ENCODE data around the gene GRM3. TPM values are rescaled to one million over a fixed set of nuclear protein-coding genes. Genes with fewer than 3 reads are reported as not detected.
A peak's percentile ranks its signal among the peaks of the same experiment; 100 is the strongest.
"Not testable (repeated sequence)": the region's sequence is repeated elsewhere in the genome, so short reads cannot be mapped to it uniquely, and the experiment has no call there.

The GRM3 gene
- total and polyA plus RNA-seq, 4 donors = 0.17 TPM; not detected in 3

DNA sequence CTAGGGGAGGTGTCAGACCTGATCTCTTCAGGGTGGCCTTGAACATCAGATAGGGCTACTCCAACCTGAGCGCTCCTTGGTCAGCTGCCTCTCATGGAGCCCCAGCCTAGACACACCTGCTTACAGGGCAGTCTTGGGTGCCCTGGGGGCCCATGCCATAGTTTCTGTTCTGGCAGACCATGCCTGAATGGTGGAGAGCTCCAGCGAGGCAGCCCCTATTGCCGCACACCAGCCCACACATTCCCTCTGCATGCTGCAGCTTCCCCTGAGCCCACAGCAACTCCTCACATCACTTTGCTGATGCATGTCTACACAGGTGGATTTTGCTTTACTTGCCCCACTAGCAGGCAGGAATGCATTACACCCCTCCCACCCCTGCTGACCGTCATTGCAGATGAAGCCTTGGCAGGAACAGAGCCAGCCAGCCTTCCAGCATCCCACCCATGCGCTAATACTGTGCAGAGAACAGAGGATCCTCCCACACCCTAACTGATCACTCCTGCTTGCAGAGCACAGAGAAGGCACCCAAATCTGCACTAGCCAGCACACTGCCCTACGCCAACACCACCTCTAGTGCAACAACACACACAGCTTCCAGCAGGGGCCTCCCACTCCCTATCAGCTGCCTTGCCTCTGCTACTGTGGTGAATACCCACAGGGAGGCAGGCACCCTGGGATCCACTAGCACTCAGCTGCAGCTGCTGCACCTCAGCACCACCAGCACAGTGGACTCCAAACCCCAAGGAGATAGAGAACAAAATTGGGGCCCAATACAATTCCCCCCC is 43.0 kb upstream of the GRM3 start:
- H3K9ac ChIP-seq (ENCODE audit: insufficient read depth in 1 of 2, low read length in 2 of 2) = no peak overlapping the region
- TF ChIP-seq, protein P1, sequence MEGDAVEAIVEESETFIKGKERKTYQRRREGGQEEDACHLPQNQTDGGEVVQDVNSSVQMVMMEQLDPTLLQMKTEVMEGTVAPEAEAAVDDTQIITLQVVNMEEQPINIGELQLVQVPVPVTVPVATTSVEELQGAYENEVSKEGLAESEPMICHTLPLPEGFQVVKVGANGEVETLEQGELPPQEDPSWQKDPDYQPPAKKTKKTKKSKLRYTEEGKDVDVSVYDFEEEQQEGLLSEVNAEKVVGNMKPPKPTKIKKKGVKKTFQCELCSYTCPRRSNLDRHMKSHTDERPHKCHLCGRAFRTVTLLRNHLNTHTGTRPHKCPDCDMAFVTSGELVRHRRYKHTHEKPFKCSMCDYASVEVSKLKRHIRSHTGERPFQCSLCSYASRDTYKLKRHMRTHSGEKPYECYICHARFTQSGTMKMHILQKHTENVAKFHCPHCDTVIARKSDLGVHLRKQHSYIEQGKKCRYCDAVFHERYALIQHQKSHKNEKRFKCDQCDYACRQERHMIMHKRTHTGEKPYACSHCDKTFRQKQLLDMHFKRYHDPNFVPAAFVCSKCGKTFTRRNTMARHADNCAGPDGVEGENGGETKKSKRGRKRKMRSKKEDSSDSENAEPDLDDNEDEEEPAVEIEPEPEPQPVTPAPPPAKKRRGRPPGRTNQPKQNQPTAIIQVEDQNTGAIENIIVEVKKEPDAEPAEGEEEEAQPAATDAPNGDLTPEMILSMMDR (IDR thresholded peaks at IDR 0.05; ENCODE audit: control extremely low read depth, extremely low read depth) = no peak
- H3K4me3 ChIP-seq = no peak overlapping the region
- no peaks in the 10 kb centered on the region for H3K4me1 ChIP-seq (ENCODE audit: control insufficient read depth in 5 of 5, insufficient read depth in 5 of 5, low read length in 5 of 5)
- 89 to 97% methylated on average over 6 of the region's 6 CpGs for WGBS, 2 donors
- no peaks in the 10 kb centered on the region for H3K36me3 ChIP-seq (ENCODE audit: control insufficient read depth in 4 of 4, insufficient read depth in 4 of 4, low read length in 4 of 4)
- H3K9me3 ChIP-seq (ENCODE audit: control insufficient read depth in 4 of 4, insufficient read depth in 3 of 4, low read length in 3 of 4) = peaks cover 0 to 9% (median 0%) of the 10 kb centered on the region in 4 donors
- H3K27ac ChIP-seq (ENCODE audit: low read depth in 1 of 2, low read length in 1 of 2) = no peak overlapping the region
- ATAC-seq (ENCODE audit: insufficient read depth, low FRiP score) (no peak), DNase-seq (peak in 1 of 3 donors; percentile 4)
- no peaks in the 10 kb centered on the region for H3K27me3 ChIP-seq (ENCODE audit: control insufficient read depth in 3 of 3, insufficient read depth in 3 of 3, low read length in 2 of 3)

DNA sequence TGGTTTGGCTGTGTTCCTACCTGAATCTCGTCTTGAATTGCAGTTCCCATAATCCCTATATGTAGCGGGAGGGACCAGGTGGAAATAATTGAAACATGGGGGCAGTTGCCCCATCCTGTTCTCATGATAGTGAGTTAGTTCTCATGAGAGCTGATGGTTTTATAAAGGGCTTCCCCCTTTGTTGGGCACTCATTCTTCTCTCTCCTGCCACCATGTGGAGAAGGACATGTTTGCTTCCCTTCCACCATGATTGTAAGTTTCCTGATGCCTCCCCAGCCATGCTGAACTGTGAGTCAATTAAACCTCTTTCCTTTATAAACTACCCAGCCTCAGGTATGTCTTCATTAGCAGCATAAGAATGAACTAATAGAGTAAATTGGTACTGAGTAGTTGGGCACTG is 28.0 kb upstream of the GRM3 start:
- H3K27me3 ChIP-seq (ENCODE audit: control insufficient read depth in 3 of 3, insufficient read depth in 3 of 3, low read length in 2 of 3); DNase-seq: not testable (repeated sequence)

DNA sequence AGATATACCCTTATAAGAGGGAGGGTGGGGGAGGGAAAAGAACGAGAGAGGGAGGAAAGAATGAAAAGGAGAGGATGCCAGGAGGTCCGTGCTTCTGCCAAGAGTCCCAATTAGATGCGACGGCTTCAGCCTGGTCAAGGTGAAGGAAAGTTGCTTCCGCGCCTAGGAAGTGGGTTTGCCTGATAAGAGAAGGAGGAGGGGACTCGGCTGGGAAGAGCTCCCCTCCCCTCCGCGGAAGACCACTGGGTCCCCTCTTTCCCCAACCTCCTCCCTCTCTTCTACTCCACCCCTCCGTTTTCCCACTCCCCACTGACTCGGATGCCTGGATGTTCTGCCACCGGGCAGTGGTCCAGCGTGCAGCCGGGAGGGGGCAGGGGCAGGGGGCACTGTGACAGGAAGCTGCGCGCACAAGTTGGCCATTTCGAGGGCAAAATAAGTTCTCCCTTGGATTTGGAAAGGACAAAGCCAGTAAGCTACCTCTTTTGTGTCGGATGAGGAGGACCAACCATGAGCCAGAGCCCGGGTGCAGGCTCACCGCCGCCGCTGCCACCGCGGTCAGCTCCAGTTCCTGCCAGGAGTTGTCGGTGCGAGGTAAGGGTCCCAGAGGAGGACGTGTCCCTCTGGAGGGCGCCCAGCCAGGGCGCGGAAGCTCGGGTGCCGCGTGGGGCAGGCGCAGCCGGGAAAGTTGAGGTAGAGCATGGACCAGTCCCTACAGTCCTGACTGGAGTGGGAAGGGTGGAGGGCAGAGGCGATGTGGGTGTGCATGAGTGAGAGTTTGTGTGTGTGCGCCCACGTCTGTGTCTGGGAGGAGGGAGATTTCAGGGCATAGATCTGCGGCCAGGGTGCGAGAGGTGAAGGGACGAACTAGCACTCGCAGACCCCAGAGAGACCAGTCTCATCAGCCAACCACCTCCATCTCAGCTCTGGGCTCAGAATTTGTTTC is 844 bp downstream of the GRM3 start:
- Histone ChIP-seq H3K27me3 (ENCODE audit: control insufficient read depth in 3 of 3, insufficient read depth in 3 of 3, low read length in 2 of 3) (peaks cover 0 to 38% (median 20%) of the 10 kb centered on the region in 3 donors), H3K4me1 (ENCODE audit: control insufficient read depth in 5 of 5, insufficient read depth in 5 of 5, low read length in 5 of 5) (peaks cover 0 to 21% (median 0%) of the 10 kb centered on the region in 5 donors), H3K36me3 (ENCODE audit: control insufficient read depth in 4 of 4, insufficient read depth in 4 of 4, low read length in 4 of 4) (no peaks in the 10 kb centered on the region), H3K9ac (ENCODE audit: insufficient read depth in 1 of 2, low read length in 2 of 2) (peak overlapping the region in 1 of 2 donors; percentile 8), H3K27ac (ENCODE audit: low read depth in 1 of 2, low read length in 1 of 2) (no peak overlapping the region), H3K4me3 (no peak overlapping the region), H3K9me3 (ENCODE audit: control insufficient read depth in 4 of 4, insufficient read depth in 3 of 4, low read length in 3 of 4) (no peaks in the 10 kb centered on the region)
- ATAC-seq (ENCODE audit: insufficient read depth, low FRiP score) = no peak
- peak; percentile 12 to 27 (median 14) for DNase-seq
- TF ChIP-seq, protein P1 (IDR thresholded peaks at IDR 0.05; ENCODE audit: control extremely low read depth, extremely low read depth) = no peak
- 2 to 3% methylated on average over 40 to 42 of the region's 42 CpGs for WGBS, 2 donors

More for the DNA sequence above, 28.0 kb upstream of the GRM3 start:
- H3K9ac ChIP-seq (ENCODE audit: insufficient read depth in 1 of 2, low read length in 2 of 2); H3K4me3 ChIP-seq; ATAC-seq (ENCODE audit: insufficient read depth, low FRiP score); H3K27ac ChIP-seq (ENCODE audit: low read depth in 1 of 2, low read length in 1 of 2); H3K36me3 ChIP-seq (ENCODE audit: control insufficient read depth in 4 of 4, insufficient read depth in 4 of 4, low read length in 4 of 4); H3K4me1 ChIP-seq (ENCODE audit: control insufficient read depth in 5 of 5, insufficient read depth in 5 of 5, low read length in 5 of 5); H3K9me3 ChIP-seq (ENCODE audit: control insufficient read depth in 4 of 4, insufficient read depth in 3 of 4, low read length in 3 of 4): not testable (repeated sequence)
- 86 to 90% methylated on average over 2 of the region's 2 CpGs for WGBS, 2 donors

DNA sequence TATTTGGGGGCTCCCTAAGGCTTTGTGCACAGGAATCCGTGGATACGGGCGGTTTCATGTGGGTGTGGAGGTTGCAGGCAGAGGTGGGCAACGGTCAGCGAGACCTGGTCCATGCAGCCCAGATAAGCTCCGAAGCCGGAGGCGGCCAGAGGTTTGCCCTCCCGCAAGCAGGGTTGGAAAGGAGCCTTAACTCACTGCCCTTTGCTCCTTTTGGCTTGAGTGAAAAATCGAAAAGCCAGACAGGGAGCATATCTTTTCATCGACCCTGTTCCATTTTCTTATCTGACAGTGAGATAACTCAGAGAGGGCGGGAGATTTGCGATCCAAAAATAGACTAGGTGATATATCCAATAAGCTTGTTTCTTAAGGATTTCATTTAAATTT is 1.5 kb downstream of the GRM3 start:
- 15 to 27% methylated on average over 13 of the region's 13 CpGs for WGBS, 2 donors
- H3K27ac ChIP-seq (ENCODE audit: low read depth in 1 of 2, low read length in 1 of 2) = no peak overlapping the region
- peaks cover 0 to 21% (median 0%) of the 10 kb centered on the region in 5 donors for H3K4me1 ChIP-seq (ENCODE audit: control insufficient read depth in 5 of 5, insufficient read depth in 5 of 5, low read length in 5 of 5)
- no peak overlapping the region for H3K9ac ChIP-seq (ENCODE audit: insufficient read depth in 1 of 2, low read length in 2 of 2)
- TF ChIP-seq, protein P1 (IDR thresholded peaks at IDR 0.05; ENCODE audit: control extremely low read depth, extremely low read depth) = no peak
- H3K27me3 ChIP-seq (ENCODE audit: control insufficient read depth in 3 of 3, insufficient read depth in 3 of 3, low read length in 2 of 3) = peaks cover 0 to 38% (median 20%) of the 10 kb centered on the region in 3 donors
- DNase-seq = no peak
- no peaks in the 10 kb centered on the region for H3K9me3 ChIP-seq (ENCODE audit: control insufficient read depth in 4 of 4, insufficient read depth in 3 of 4, low read length in 3 of 4)
- H3K4me3 ChIP-seq = no peak overlapping the region
- ATAC-seq (ENCODE audit: insufficient read depth, low FRiP score) = no peak
- no peaks in the 10 kb centered on the region for H3K36me3 ChIP-seq (ENCODE audit: control insufficient read depth in 4 of 4, insufficient read depth in 4 of 4, low read length in 4 of 4)
